Psoas muscle (tissue), 8 donors: ENCODE results near the gene OPRL1. TPM values are rescaled to one million over a fixed set of nuclear protein-coding genes. Genes with fewer than 3 reads are reported as not detected.
"Not testable (repeated sequence)": the region's sequence is repeated elsewhere in the genome, so short reads cannot be mapped to it uniquely, and the experiment has no call there.

Source experiments
- ATAC-seq, 4 donors: fragments of 200-7000 bp; cut with Tn5 transposase; one replicate each; pipeline ENCODE4 v1.9.1; 2020; ENCODE audit warnings: moderate library complexity in 3 of 4, mild to moderate bottlenecking in 2 of 4
- DNase-seq, 2 donors: peaks; one replicate each; pipeline ENCODE4 v3.0.0-alpha.2; 2020
- H3K27ac ChIP-seq: fragments of 200-600 bp; one replicate; pipeline ENCODE4 v1.8.0; 2022
- H3K27me3 ChIP-seq, 3 donors: fragments of 200-600 bp in 1 of 3; one replicate each; pipeline versions ENCODE4 v1.6.1 to v1.8.0; 2013 to 2022; ENCODE audit warnings: low read length in 2 of 3, mild to moderate bottlenecking in 2 of 3, moderate library complexity in 1 of 3; ENCODE audit not compliant: insufficient read depth in 3 of 3
- H3K36me3 ChIP-seq, 2 donors: fragments of 200-600 bp in 1 of 2; one replicate each; pipeline versions ENCODE4 v1.6.1 to v1.8.0; 2013 to 2022; ENCODE audit warnings: low read depth in 1 of 2, mild to moderate bottlenecking in 1 of 2, moderate library complexity in 1 of 2; ENCODE audit not compliant: insufficient read depth in 1 of 2
- H3K4me1 ChIP-seq: fragments of 200-600 bp; one replicate; pipeline ENCODE4 v1.8.0; 2022
- H3K4me3 ChIP-seq: fragments of 200-600 bp; one replicate; pipeline ENCODE4 v1.8.0; 2022; ENCODE audit warnings: mild to moderate bottlenecking
- H3K9me3 ChIP-seq: fragments of 200-600 bp; one replicate; pipeline ENCODE4 v1.8.0; 2022
- WGBS, 3 donors: extraction: QIAGEN DNeasy Blood & Tissue Kit; methylation state at CpG; one replicate each; pipeline versions ENCODE4 v1.1.6 to v1.1.7; 2013; 5-methylcytosine and 5-hydroxymethylcytosine counted together
- intact Hi-C, 2 donors: fragments of 100-400 bp; cut with DNase I; formaldehyde crosslinking; loops; one replicate each; pipeline versions ENCODE4 v1.11.0 to v1.14.2; 2022
- polyA plus RNA-seq, 3 donors: library from polyadenylated mRNA; stranded (reverse); fragments of 200-250 nt; gene quantifications; one replicate each; pipeline ENCODE4 v1.2.3, GENCODE V29; 2013
- total RNA-seq, 4 donors: library from RNA; stranded (reverse); fragmentation: NEBNext Ultra II Directional in 2 of 4; extraction: Animal tissue kit (Norgen Biotek cat#: 25700) in 2 of 4; gene quantifications; one replicate each; pipeline versions ENCODE4 v1.2.1 to v1.2.4, GENCODE V29; 2021 to 2023
- TF ChIP-seq, protein P1 (sequence below): fragments of 200-600 bp; IDR thresholded peaks from one replicate; pipeline ENCODE4 v1.8.0; 2022; ENCODE audit warnings: antibody characterized with exemption
- donor health status: healthy with polysubstance abuse.
- donor health status: DM: no; HTN: no; CAD: no; lungs with moderate emphysema.
- donor health status: Bipolar disorder and iron deficiency.
- donor health status: healthy.
- donor health status: DM: yes; HTN: yes; CAD: no.
- donor health status: DM: no; HTN: no; CAD: no.
- donor health status: DM: no; HTN: no; CAD: no.
- donor health status: DM: yes; HTN: yes; CAD: no.

Gene OPRL1
- total and polyA plus RNA-seq, 7 donors = 0.03 to 0.94 (median 0.17) TPM

DNA sequence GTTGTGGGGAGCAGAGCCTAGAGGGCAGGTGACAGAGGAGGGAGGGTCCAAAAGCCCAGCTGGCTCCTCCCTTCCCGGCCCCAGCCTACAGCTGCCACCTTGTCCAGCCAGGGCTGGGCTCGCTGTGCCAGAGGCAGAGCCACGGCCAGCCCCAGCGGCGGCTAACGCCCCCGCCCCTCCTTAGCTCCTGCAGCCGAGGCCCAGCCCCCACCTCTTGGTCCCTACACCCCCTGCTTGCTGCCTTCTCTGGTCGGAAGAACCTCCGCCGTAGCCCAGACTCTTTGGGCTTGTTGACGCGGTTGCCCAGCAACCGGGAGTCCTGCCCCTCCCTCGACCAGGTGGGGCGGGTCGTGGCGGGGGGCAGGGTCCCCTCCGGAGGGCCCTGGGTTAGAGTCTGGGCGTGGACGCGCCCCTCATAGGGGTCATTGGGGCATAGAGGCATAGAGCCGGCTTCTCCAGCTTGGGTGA lies 4.8 kb downstream of the OPRL1 start:
- no peaks in the 10 kb centered on the region for H3K9me3 ChIP-seq
- 7 to 15% (median 7%) methylated on average over 19 to 23 of the region's 23 CpGs for WGBS, 3 donors
- H3K27me3 ChIP-seq = peaks cover 0 to 54% (median 17%) of the 10 kb centered on the region in 3 donors
- intact Hi-C loops = no loop called here
- TF ChIP-seq, protein P1, sequence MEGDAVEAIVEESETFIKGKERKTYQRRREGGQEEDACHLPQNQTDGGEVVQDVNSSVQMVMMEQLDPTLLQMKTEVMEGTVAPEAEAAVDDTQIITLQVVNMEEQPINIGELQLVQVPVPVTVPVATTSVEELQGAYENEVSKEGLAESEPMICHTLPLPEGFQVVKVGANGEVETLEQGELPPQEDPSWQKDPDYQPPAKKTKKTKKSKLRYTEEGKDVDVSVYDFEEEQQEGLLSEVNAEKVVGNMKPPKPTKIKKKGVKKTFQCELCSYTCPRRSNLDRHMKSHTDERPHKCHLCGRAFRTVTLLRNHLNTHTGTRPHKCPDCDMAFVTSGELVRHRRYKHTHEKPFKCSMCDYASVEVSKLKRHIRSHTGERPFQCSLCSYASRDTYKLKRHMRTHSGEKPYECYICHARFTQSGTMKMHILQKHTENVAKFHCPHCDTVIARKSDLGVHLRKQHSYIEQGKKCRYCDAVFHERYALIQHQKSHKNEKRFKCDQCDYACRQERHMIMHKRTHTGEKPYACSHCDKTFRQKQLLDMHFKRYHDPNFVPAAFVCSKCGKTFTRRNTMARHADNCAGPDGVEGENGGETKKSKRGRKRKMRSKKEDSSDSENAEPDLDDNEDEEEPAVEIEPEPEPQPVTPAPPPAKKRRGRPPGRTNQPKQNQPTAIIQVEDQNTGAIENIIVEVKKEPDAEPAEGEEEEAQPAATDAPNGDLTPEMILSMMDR = no peak
- no peak overlapping the region for H3K4me3 ChIP-seq
- H3K27ac ChIP-seq = no peak overlapping the region
- H3K4me1 ChIP-seq = peaks cover 9% of the 10 kb centered on the region
- no peak for DNase-seq
- no peaks in the 10 kb centered on the region for H3K36me3 ChIP-seq
- no peak for ATAC-seq

GRCh38 chr20:64086801-64087200 lies 6.9 kb downstream of the OPRL1 start:
- intact Hi-C loops = no loop called here

GRCh38 chr20:64087226-64087825 lies 7.4 kb downstream of the OPRL1 start:
- H3K36me3 ChIP-seq, ATAC-seq, DNase-seq, intact Hi-C loops, H3K27ac ChIP-seq, H3K4me3 ChIP-seq, H3K9me3 ChIP-seq, H3K4me1 ChIP-seq: not testable (repeated sequence)
- 91 to 98% (median 96%) methylated on average over 6 of the region's 36 CpGs for WGBS, 3 donors
- peaks cover 0 to 53% (median 19%) of the 10 kb centered on the region in 3 donors for H3K27me3 ChIP-seq

More at GRCh38 chr20:64086801-64087200, 6.9 kb downstream of the OPRL1 start:
- Histone ChIP-seq H3K9me3 (no peaks in the 10 kb centered on the region), H3K27me3 (peaks cover 0 to 54% (median 17%) of the 10 kb centered on the region in 3 donors), H3K27ac (no peak overlapping the region), H3K4me1 (peaks cover 9% of the 10 kb centered on the region), H3K4me3 (no peak overlapping the region), H3K36me3 (no peaks in the 10 kb centered on the region)
- WGBS, 3 donors = 88 to 93% (median 92%) methylated on average over 7 to 10 of the region's 11 CpGs
- TF ChIP-seq, protein P1 = no peak
- no peak for DNase-seq
- no peak for ATAC-seq

GRCh38 chr20:64088586-64088985 lies 8.7 kb downstream of the OPRL1 start:
- intact Hi-C loops, DNase-seq, H3K9me3 ChIP-seq, H3K36me3 ChIP-seq, H3K4me3 ChIP-seq, H3K27ac ChIP-seq, ATAC-seq, H3K4me1 ChIP-seq: not testable (repeated sequence)
- H3K27me3 ChIP-seq = peaks cover 0 to 42% (median 22%) of the 10 kb centered on the region in 3 donors

- 48 to 55% (median 48%) methylated on average over 10 of the region's 10 CpGs for WGBS, 3 donors
- Histone ChIP-seq H3K9me3 (no peaks in the 10 kb centered on the region), H3K4me3 (no peak overlapping the region), H3K36me3 (no peaks in the 10 kb centered on the region), H3K4me1 (no peaks in the 10 kb centered on the region), H3K27me3 (peaks cover 0 to 26% (median 15%) of the 10 kb centered on the region in 3 donors), H3K27ac (no peak overlapping the region)
- intact Hi-C loops = no loop called here
- DNase-seq (no peak), ATAC-seq (no peak)
- TF ChIP-seq, protein P1 = no peak
Observed at GRCh38 chr20:64090165-64090564, 10.3 kb downstream of the OPRL1 start.
